Stomach (tissue), 4 donors: ENCODE measurements around the gene ZNF214.

Source experiments
- CTCF ChIP-seq, 7 experiments: fragments of 450-650 bp in 4 of 7; fragments of 200-600 bp in 3 of 7; sonication (generic) in 3 of 7; IDR thresholded peaks; one replicate each; pipeline ENCODE4 v1.5.1; 2016 to 2019; ENCODE audit warnings: antibody characterized with exemption in 7 of 7, control low read depth in 2 of 7, mild to moderate bottlenecking in 1 of 7
- EP300 ChIP-seq: sonication (generic); formaldehyde crosslinking; IDR thresholded peaks from one replicate; pipeline ENCODE4 v1.6.1; 2017; ENCODE audit warnings: antibody characterized with exemption

DNA sequence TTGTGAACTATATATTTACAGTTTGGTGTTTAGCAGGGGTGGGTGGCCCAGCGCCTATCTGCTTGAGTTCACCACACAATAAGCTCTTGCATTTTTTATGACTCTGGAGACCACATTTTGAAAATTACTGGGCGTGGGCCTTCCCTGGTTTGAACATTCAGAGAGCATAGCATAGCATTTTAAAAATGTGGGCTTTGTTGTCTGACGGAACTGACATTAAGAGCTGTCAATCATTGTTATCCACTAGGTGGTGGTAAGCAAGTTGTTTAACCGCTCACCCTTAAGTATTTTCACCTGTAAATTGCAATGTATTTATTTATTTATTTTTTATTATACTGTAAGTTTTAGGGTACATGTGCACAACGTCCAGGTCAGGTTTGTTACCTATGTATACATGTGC lies 1.2 kb upstream of the ZNF214 start:
- no peak for TF ChIP-seq CTCF (IDR thresholded peaks at IDR 0.05)
- no peak for TF ChIP-seq EP300
